Keratinocyte (primary cell): Measurements from ENCODE around the gene USP47.

Experiments
- EZH2 ChIP-seq: IDR thresholded peaks from one replicate; pipeline ENCODE4 v1.6.1; 2012; ENCODE audit warnings: inconsistent platforms, mild to moderate bottlenecking, low read length, moderate library complexity
- TF ChIP-seq, protein P1 (sequence below), 3 experiments: IDR thresholded peaks in 1 of 3; conservative IDR thresholded peaks in 1 of 3; optimal IDR thresholded peaks in 1 of 3; 2 replicates in 2 of 3; 3 replicates in 1 of 3; pipeline versions ENCODE3 to v1.5.1; 2011; ENCODE audit warnings: low read length in 3 of 3, mild to moderate bottlenecking in 3 of 3, moderate library complexity in 2 of 3, control low read depth in 1 of 3, inconsistent platforms in 1 of 3; ENCODE audit not compliant: insufficient read depth in 2 of 3; ENCODE audit errors: extremely low read depth in 1 of 3

DNA sequence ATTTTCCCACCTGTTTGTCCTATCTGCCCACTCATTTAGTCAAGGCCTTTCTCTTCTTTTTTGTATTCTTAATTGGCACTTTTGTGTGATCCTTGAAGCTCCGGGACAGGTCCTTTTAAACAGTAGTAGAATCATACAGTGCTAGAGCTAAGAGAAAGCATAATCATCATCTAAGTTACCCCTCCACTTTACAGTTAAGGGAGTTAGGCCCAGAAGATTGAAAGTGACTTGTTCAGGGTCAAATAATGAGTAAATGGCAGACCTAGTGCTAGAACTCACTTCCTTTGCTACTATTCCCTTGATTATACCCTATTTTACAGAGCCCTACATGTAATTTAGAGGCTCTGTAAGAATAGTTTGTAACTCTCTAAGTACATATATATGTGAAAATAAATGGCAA lies 2.5 kb downstream of the USP47 start:
- TF ChIP-seq, protein P1, sequence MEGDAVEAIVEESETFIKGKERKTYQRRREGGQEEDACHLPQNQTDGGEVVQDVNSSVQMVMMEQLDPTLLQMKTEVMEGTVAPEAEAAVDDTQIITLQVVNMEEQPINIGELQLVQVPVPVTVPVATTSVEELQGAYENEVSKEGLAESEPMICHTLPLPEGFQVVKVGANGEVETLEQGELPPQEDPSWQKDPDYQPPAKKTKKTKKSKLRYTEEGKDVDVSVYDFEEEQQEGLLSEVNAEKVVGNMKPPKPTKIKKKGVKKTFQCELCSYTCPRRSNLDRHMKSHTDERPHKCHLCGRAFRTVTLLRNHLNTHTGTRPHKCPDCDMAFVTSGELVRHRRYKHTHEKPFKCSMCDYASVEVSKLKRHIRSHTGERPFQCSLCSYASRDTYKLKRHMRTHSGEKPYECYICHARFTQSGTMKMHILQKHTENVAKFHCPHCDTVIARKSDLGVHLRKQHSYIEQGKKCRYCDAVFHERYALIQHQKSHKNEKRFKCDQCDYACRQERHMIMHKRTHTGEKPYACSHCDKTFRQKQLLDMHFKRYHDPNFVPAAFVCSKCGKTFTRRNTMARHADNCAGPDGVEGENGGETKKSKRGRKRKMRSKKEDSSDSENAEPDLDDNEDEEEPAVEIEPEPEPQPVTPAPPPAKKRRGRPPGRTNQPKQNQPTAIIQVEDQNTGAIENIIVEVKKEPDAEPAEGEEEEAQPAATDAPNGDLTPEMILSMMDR (optimal IDR thresholded peaks at IDR 0.05 in 1 of 3, IDR thresholded peaks at IDR 0.05 in 1 of 3, conservative IDR thresholded peaks at IDR 0.05 in 1 of 3; ENCODE audit: extremely low read depth in 1 of 3, insufficient read depth in 2 of 3, low read length in 3 of 3): no peak
- TF ChIP-seq EZH2: no peak
